Activated naive CD8-positive, alpha-beta T cell treated with anti-CD3 and anti-CD28 coated beads, Interleukin-2, amount 50 U/mL, for 16 hours (primary cell): ENCODE results near the gene MPG.
A peak's percentile ranks its signal among the peaks of the same experiment; 100 is the strongest.
"Not testable (repeated sequence)": the region's sequence is repeated elsewhere in the genome, so short reads cannot be mapped to it uniquely, and the experiment has no call there.

Experiments
- DNase-seq: peaks from one replicate; pipeline ENCODE4 v3.0.0-alpha.2; 2020; ENCODE audit warnings: low read depth, low spot score

Gene MPG

GRCh38 chr16:112153-112840 is 34.3 kb downstream of the MPG start:
- DNase-seq = no peak

GRCh38 chr16:114327-114726 is 36.3 kb downstream of the MPG start:
- no peak for DNase-seq

- no peak for DNase-seq
These were observed 38.0 kb downstream of the MPG start for GRCh38 chr16:116015-116414.

GRCh38 chr16:117379-118365 is 39.6 kb downstream of the MPG start:
- peak; percentile 50 for DNase-seq

- no peak for DNase-seq
These were observed 40.8 kb downstream of the MPG start for GRCh38 chr16:118857-119256.

- DNase-seq = no peak
These were observed 41.3 kb downstream of the MPG start for GRCh38 chr16:119295-119694.

GRCh38 chr16:119835-120491 is 41.9 kb downstream of the MPG start:
- no peak for DNase-seq

GRCh38 chr16:120756-121155 is 42.7 kb downstream of the MPG start:
- no peak for DNase-seq

- no peak for DNase-seq
These were observed 44.3 kb downstream of the MPG start for GRCh38 chr16:122361-122760.

GRCh38 chr16:123558-124350 is 45.7 kb downstream of the MPG start:
- not testable (repeated sequence) for DNase-seq

- DNase-seq = no peak
These were observed 47.0 kb downstream of the MPG start for GRCh38 chr16:125011-125410.

GRCh38 chr16:129075-129474 is 51.0 kb downstream of the MPG start:
- no peak for DNase-seq

- DNase-seq = no peak
These were observed 52.6 kb downstream of the MPG start for GRCh38 chr16:130533-131173.

GRCh38 chr16:132120-132519 is 54.1 kb downstream of the MPG start:
- no peak for DNase-seq

GRCh38 chr16:133716-134115 is 55.7 kb downstream of the MPG start:
- no peak for DNase-seq
